GM18505 (cell line): Measurements from ENCODE around the gene ATP11B.

Experiments used
- ATAC-seq: cut with Tn5 transposase; IDR thresholded peaks from one replicate; pipeline ENCODE4 v1.9.1; 2021; ENCODE audit not compliant: unreplicated experiment
- POLR2A ChIP-seq: IDR thresholded peaks from 4 replicates; pipeline ENCODE4 v1.6.1; 2011; ENCODE audit warnings: borderline replicate concordance; ENCODE audit not compliant: insufficient read depth, insufficient read length; ENCODE audit errors: extremely low read depth

The ATP11B gene

GRCh38 chr3:182969853-182970252 is 176.5 kb downstream of the ATP11B start:
- no peak for TF ChIP-seq POLR2A
- no peak for ATAC-seq

DNA sequence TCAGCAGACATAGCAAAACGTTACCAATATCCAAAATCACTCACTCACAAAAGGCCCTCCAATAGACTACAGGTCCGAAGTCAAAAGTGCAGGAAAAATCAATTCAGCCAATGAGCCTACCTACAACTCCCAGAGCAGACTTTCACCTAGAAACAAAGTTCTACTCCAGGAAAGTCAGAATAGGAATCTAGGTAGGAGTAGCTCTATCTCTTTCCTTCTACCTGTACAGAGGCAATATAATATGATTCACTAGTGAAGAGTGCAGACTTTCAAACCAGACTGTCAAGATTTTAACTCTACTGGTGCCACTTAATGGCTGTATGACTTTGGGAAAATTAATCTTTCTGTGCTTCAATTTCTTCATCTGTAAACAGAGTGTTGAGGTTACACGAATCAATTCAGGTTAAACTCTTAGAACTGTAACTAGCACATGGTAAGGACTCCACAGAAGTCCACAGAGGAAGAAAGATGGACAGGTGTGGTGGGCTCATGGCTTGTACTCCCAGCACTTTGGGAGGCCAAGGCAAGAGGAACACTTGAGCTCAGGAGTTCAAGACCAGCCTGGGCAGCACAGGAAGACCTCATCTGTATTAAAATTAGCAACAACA is 177.6 kb downstream of the ATP11B start:
- no peak for TF ChIP-seq POLR2A
- no peak for ATAC-seq
